A549 treated with AZD9567 at 1 μM for 4 hours (cell line): ENCODE results near the gene OMA1. TPM values are rescaled to one million over a fixed set of nuclear protein-coding genes. Genes with fewer than 3 reads are reported as not detected.

Source experiments
- total RNA-seq: library from RNA; stranded (reverse); fragments of 200-300 nt; extraction: Qiagen RNA extraction; gene quantifications from 5 replicates; pipeline ENCODE4 v1.2.3, GENCODE V29; 2022; ENCODE audit not compliant: insufficient read depth

OMA1 gene
- 2.0 to 6.3 TPM (median 4.4 TPM) in 5 replicates for total RNA-seq

DNA sequence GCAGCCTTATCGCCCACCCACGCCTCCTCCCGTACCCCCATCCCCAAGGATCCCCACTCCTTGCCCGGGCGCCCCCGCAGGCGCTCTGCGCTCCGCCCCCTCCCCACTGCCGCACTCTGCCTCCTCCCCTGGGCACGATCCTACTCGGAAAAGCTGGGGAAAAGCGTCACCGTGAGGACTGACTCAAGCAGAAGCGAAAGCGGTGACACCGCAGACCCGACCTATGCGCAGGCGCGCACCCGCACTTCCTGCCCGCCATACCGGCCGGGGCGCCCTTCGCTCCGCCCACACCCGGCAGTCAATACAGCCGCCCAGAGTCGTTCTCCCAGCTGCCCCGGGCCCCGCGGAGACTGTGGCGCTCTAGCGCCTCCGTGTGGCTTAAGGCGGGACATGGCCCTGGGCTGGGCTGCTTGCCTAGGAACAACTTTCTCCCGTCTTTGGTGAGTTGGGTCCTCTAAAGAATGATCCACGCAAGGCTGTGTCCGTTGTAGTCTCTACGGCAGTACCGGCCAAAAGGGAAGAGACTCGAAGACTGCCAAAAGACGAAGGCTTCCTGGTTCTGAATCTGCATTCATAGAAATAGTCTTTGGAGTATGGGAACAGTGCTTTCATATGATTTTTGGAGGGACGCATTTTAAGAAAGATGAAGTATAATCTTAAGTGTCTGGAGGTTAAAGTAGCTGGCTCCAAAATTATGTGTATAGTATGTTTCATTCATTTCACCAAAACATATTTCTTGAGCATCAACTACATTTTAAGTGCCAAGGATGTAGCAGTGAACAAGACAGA lies at the start of gene OMA1:
Gene OMA1 (minus strand): TSS at position 207 of the 789 bp plus-strand sequence. CDS start 7,432 bp downstream, outside the sequence.

DNA sequence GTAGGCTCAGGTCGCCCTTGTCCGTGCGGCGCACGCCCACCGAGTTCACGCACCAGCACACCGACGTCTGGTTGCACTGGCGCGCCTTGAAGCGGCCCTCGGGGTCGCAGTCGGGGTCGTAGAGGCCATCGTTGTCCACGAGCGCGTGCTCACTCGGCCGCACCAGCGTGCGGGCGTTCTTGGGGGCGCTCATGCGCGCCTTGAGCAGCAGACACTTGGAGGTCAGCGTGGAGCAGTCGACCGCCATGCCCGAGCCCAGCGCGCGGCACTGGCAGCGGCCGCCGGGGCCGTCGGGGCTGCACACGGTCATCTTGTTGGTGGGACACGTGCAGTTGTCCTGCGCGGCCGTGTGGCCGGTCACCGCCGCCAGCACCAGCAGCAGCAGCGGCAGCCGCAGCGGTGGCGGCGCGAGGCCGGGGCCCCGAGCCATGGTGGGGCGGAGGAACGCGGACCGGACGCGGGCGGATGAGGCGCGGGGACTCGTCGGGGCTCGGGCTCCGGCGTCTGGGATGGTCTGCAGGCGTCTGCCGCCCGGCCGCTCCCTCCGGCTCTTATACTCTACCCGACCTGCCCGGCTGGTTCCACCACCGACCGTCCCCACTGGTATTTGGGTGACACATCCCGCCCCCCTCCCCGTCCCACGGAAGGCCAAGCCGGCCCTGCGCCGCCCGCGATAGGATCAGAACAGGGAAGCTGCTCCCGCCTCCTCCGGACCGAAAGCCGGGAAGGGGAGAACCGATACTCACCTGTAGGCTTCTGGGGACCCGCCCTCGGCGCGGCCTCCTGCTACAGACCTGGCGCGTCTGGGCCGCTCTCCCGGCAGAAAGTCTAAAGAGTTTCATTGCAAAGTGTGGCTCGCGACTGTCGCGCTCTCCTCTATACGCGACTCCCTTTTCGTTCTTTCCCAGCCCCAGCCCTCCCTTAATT lies 30.5 kb upstream of the OMA1 start, which contains the start of gene TACSTD2:
Gene TACSTD2 (minus strand): TSS at position 526 of the 927 bp plus-strand sequence. CDS start 96 bp downstream, at position 430.

Other genes starting within 250 kb of the OMA1 start
- not detected in 5 replicates for gene TACSTD2, start 30.5 kb upstream of the OMA1 start, total RNA-seq
- gene MYSM1, start 153.3 kb upstream of the OMA1 start, total RNA-seq = 3.4 to 7.0 TPM (median 5.6 TPM) in 5 replicates
- gene JUN, start 237.3 kb upstream of the OMA1 start, total RNA-seq = 24.6 to 32.7 TPM (median 29.8 TPM) in 5 replicates